C4-2B (cell line): ENCODE measurements around the gene PSEN1.

Experiments used
- H3K27ac ChIP-seq: fragments of 450-650 bp; 2 replicates; pipeline ENCODE4 v1.5.1; 2017
- ZFX ChIP-seq: fragments of 450-650 bp; IDR thresholded peaks from 2 replicates; pipeline ENCODE4 v1.6.1; 2017
- TF ChIP-seq, protein P1 (sequence below): fragments of 450-650 bp; conservative IDR thresholded peaks from 2 replicates; pipeline ENCODE4 v1.5.1; 2017; ENCODE audit warnings: mild to moderate bottlenecking

The PSEN1 gene

DNA sequence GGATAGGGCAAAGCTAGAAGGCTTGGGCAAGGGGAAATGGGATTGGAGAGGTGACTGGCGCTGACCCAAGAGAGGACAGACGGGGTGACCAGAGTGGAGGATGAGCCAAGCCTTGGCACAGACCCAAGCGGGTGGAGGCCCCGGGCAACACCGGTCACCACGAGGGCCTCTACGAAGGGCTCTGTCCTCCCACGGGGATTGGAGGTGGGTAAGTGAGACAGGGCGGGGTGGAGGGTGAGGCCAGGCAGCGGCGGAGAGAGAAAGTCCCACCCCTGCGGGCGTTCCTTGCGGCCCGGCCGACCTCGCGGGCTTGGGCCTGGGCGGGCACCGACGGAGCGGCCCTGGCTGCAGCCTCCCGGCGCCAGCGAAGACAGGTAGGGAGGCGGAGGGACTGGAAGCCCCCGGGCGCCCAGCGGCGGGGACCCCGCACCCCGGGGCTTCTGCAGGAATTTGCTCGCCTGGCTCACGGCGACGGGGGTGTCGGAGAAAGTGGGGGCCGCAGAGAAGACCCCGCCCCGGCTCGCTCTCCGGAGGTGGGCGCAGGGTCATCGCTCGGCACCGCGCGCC, 101.0 kb downstream of the PSEN1 start, which contains the start of gene PAPLN:
Gene PAPLN (plus strand): TSS at position 288 of the 567 bp plus-strand sequence. CDS start 2,273 bp downstream, outside the sequence.
- TF ChIP-seq, protein P1, sequence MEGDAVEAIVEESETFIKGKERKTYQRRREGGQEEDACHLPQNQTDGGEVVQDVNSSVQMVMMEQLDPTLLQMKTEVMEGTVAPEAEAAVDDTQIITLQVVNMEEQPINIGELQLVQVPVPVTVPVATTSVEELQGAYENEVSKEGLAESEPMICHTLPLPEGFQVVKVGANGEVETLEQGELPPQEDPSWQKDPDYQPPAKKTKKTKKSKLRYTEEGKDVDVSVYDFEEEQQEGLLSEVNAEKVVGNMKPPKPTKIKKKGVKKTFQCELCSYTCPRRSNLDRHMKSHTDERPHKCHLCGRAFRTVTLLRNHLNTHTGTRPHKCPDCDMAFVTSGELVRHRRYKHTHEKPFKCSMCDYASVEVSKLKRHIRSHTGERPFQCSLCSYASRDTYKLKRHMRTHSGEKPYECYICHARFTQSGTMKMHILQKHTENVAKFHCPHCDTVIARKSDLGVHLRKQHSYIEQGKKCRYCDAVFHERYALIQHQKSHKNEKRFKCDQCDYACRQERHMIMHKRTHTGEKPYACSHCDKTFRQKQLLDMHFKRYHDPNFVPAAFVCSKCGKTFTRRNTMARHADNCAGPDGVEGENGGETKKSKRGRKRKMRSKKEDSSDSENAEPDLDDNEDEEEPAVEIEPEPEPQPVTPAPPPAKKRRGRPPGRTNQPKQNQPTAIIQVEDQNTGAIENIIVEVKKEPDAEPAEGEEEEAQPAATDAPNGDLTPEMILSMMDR: no peak
- no peak for TF ChIP-seq ZFX
- no peak within 1 kb of the TSS for H3K27ac ChIP-seq

DNA sequence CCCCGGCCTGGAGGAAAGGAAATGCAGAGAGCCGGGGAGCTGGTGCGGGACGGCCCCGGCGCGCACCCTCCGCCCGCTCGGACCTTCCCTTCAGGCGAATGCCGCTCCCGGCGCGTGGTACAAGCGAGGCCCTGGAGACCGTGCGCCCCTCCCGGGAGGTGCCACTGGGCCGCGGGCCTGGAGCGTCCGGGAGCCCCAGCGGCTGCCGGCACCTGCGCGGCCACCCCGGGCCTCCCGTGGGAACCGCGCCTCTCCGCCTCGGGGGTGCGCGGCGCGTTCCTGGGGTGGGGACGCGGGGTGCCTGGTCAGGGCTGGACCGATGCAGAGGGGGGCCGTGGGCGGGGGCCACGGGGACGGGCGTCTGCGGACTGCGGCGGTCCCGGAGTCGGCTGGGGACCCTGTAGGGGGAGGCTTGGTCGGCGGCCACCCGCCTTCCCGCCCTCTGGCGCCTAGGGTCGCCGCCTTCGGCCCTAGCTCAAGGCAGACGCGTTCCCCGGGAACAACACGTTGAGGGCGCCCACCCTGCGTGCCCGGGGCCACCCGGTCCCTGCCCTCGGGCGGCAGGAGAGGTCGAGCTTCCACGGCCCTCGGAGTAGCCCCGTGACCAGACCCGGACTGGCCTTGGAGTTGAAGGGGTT, 101.6 kb downstream of the PSEN1 start:
- H3K27ac ChIP-seq: no peak overlapping the region
- TF ChIP-seq, protein P1: no peak
- no peak for TF ChIP-seq ZFX

DNA sequence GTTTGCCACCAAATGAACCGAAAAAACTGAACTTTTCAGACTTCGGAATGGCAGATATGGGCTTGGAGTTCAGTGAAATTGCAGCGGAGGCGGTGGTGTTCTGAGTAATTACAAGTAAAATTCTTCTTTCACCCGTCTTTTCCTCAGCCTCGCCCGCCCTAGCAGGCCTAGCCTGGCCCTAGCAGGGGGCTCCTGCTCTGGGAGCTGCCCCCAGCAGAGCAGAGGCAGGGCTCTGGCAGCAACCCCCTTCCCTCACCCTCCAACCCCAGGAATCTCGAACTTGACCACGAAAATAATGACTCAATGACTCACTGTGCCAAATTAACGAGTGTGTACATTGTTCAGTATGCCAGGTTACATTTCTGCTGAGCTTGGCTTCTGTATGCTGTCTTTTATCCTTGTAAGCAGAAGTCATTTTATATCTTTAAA, 102.1 kb downstream of the PSEN1 start:
- no peak overlapping the region for H3K27ac ChIP-seq
- TF ChIP-seq ZFX: no peak
- TF ChIP-seq, protein P1: no peak

DNA sequence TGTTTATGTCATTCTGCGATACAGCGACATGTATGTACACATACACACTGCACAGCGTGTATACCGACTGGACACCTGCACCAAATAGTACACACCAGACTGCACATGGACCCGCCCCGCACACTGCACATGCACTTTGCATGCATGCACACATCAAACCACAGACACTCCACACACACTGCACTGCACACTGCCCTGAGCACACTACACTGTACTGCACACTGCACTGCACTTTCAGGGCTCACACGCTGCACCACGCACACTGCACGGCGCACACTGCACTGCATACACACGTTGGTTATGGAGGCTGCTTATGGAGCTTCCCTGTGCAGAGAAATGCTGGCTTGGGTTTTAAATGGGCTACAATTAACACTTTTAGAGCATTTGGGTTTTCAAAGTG, 102.6 kb downstream of the PSEN1 start:
- TF ChIP-seq, protein P1: no peak
- no peak for TF ChIP-seq ZFX
- no peak overlapping the region for H3K27ac ChIP-seq

DNA sequence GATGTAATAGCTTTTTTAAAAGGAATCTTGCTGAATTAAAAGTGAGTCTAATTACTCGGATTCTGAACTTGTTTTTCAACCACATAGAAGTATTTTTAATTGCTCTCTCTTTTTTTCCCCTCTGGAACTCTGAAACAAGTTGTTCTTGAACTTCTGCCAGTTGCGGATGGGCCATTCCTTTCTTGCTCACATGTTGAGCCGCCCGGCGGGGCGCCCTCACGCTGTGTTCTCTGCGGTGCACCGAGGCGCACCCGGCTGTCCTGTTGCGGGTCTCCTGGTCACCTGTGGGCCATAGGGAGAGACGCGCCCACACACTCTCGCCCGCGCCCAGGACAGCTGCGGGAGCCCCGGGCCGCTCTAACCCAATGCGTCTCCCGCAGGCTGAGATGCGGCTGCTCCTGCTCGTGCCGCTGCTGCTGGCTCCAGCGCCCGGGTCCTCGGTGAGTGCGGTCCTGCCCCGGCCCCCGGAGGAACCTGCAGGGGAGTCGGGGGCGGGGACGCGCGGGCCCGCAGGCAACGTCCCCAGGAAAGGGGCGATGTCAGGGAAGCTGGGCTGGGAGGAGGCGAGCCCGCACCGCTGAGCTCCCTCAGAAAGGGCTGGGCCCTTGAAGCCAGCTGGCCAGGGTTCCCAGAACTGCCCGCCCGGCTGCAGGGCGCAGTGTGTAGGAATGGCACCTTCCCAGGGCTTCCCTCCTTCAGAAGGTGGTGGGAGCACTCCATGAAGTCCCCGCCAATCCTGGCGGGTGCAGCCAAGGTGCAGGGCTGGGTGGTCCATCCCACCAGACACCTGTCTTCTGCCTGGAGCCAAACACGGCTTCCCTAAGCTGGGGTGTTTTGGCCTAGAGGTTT, 103.3 kb downstream of the PSEN1 start:
- no peak overlapping the region; the same call in 1 of the 2 replicates for H3K27ac ChIP-seq
- TF ChIP-seq, protein P1: no peak
- no peak for TF ChIP-seq ZFX

DNA sequence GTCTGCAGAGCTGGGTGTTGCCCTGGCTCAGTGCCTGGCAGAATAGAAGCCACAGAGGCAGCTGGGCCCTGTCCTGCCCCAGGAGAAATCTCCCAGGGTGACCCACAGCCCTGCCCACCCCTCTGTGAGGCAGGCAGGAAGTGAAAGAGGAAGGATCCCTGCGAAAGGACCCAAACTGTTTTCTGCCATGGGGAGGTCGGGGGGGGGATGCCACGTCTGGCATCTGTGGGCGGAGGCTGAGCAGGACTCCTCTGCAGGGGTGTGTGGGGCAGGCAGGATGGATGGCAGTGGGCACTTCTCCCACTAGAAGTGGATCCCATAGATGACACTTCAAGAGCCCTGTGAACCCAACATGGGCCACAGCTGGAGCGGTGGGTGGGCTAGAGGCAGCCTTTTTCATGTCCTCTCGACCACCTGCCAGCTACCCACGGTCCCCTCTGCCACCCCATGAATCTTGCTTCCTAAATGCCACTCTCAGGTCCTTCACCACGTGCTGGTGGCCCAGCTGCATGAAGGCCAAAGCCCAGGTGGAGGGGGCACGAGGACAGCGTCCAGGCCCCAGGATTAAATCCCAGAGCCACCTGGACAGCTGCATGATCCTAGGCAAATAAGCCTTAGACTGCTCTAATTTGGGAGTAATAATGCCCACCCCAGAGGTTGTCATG, 104.6 kb downstream of the PSEN1 start:
- H3K27ac ChIP-seq: no peak overlapping the region
- TF ChIP-seq, protein P1: no peak
- no peak for TF ChIP-seq ZFX
